NAMALWA (cell line): ENCODE results near the gene DIPK1C.

ENCODE experiments used
- DNase-seq: peaks from one replicate; pipeline ENCODE4 v3.0.0-alpha.2; 2015; ENCODE audit warnings: low spot score

The DIPK1C gene

DNA sequence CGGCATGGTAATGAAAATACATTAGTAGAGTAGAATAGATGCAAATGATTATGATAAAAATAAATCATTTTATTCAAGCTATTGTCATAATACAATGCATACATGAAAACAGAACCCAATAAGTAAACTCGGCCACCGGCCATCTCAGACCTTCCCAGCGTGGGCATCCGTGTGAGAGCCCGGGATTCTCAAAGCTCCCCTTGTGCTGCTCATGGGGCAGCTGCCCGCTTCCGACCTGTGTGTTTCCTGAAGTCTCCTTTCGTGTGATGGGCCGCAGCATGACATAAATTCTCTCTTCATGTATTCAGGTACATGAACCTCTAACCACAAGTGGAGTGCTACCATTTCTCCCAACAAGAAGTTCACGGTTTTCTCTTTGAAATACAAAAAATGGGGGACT, 25.6 kb upstream of the DIPK1C start:
- no peak for DNase-seq

- no peak for DNase-seq
These were observed 23.1 kb upstream of the DIPK1C start for GRCh38 chr18:74480149-74480651.

DNA sequence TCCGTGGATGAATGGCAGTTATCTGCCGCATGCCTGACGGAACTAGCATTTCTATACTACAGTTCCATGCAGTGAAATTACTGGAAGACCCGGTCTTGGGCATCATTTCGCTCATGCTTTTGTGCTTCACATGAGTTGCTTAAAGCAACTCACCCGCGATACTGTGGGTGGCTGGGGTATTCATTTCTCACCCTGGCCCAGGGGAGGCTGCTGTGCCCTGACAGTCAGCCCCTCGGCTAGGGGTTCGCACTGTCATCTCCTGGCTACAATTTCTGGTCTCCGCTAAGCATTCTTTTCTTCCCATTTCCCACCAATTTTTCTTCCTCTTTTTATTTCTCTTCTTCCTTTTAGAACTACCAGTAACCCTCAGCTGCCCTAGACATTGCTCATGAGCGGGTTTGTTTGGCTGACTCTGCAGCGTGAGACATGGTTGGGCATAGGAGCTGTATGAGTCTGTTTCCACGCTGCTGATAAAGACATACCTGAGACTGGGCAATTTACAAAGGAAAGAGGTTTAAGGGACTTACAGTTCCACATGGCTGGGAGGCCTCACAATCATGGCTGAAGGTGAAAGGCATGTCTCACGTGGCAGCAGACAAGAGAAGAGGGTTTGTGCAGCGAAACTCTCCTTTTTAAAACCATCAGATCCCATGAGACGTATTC, 22.5 kb upstream of the DIPK1C start:
- no peak for DNase-seq

DNA sequence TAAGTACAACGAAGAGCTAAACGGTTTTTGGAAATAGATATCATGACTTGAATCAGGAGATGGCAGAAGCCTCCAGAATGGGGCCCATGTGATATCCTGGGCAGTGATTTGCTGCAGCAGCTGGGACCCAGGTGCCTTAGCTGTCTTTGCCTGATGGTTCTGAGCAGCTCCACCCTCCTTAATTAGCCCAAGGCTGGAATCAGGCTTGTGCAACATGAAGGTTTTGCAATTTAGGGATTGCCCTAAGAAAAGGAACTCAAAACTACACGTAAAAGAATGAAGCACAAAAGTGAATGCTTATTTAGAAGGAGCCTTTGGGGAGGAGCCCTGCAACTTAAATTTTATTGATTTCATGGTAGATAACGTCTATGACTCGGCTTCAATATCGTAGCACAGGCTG, 21.8 kb upstream of the DIPK1C start:
- no peak for DNase-seq

DNA sequence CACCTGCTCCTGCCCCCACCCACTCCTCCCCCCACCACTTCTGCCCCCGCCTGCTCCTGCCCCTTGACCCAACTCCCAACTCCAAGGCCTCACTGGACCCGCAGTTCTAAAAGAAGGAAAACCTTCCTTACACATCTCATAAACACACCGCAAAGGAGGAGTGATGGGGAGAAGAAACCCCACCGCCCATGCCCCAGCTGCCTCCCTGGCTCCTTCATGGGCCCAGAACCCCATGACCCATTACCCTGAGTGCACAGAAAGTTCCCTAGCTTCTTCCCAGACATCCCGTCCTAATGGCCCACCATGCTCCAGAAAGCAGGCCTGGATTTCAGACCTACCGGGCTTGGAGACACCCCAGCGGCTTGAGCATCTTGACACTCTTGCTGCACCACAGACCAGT, 21.2 kb upstream of the DIPK1C start:
- DNase-seq: no peak

DNA sequence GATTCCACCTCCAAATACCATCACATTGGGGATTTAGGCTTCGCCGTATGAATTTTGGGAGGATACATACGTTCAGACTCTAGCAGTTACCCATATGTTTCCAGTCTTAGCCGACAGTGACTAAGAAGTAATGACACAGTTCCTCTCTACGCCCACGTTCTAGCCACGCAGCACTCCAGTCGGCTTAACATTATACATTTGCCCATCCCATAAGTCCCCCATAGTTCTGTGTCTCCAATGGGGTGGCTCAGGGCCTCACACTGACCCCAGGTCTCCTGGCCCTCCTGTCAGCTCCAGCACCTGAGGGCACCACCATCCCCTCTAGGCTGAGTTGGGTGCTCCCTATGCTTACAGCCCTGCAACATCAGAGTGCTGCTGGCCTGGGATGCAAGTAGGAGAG, 20.7 kb upstream of the DIPK1C start:
- DNase-seq: no peak

DNA sequence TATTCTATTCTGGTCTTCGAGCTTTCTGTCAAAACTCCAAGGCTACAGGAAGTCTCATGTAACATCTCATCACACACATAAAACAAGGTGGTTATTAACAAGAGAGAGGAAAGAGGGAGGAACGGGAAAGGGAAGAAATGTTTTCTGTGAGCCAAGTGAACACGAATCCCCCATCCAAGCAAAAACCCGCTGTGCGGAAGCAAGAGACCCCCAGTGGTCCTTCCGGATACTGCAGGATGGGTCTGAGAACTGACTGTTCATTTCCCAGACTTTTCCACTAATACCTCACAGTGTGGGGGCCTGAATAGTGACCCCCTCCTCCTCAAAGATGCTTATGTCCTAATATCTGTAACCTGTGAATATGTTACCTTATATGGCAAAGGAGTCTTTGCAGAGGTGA, 19.0 kb upstream of the DIPK1C start:
- DNase-seq: peak; percentile 5

DNA sequence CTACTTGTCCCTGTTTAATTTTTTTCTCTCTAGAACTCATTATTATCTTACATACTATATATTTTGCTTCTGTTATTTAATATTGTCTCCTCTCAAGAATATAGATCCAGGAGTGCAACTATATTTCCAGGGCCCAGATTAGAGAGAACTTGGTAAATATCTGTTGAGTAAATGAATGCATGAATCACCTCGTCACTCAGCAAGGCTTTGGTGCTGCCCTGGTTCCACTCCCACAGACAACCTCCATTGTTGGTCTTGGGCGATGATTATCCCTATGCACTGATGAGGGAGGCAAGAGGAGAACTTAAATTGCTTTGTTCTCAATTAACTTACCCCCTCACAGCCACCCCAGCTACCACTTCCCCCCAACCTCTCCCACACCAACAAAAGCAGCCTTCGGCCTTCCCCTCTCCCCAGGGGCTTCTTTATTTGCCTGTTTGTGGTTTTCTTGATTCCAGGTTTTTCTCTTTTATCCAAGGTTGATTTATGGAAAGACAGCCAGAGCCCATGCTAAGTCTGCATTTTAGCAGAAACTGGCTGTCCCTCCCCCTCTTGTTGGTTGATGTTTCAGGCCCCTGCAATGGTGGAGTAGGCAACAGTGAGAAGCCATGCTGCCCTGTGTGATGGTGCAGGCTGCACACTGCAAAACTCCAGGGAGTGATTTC, 17.0 kb upstream of the DIPK1C start:
- no peak for DNase-seq

GRCh38 chr18:74472312-74472711, 15.2 kb upstream of the DIPK1C start:
- no peak for DNase-seq

DNA sequence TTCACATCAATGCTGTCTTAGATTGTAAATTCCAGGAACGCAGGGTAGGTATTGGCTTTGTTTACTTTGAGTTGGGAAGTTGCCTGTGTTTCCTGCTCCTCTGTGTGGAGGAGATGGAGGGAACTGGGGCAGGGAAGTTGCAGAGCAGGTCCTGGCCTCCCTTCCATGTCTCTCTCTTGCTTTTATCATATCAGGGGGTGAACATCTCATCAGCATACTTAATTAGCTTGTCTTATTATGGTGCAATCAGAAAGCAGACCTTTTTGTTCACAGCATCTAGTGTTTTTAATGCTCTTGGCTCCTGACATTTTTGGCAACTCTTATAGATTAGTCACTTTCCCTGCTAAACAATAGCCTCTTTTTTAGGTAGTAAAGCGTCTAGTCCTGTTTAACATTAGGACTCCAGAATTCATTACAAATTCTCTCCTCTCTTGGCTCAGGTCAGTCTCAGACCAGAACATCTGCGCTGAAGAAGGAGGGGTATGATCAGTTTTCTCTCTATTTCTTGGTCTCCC, 11.5 kb upstream of the DIPK1C start:
- DNase-seq: no peak

GRCh38 chr18:74465775-74466174, 8.7 kb upstream of the DIPK1C start:
- no peak for DNase-seq

DNA sequence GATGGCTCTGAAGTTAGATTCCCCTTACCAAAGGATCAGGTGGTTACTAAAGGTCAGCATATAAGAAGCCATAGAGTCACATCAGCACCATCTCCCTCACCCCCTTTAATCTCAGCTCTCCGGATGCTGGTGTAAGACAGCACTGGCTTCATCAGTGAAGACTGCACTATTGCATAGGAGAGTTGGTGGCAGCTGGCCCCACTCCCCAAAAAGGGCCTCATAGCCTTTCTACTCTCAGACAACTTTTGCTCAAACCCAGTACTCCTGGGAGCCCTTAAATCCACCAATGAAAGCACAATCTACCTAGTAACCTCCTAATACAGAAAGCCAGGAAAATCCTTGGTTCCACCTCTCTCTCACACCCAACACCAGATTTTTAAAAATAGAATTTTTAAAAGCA, 6.9 kb upstream of the DIPK1C start:
- no peak for DNase-seq

- DNase-seq: no peak
These were observed 6.1 kb upstream of the DIPK1C start for GRCh38 chr18:74463254-74463653.

DNA sequence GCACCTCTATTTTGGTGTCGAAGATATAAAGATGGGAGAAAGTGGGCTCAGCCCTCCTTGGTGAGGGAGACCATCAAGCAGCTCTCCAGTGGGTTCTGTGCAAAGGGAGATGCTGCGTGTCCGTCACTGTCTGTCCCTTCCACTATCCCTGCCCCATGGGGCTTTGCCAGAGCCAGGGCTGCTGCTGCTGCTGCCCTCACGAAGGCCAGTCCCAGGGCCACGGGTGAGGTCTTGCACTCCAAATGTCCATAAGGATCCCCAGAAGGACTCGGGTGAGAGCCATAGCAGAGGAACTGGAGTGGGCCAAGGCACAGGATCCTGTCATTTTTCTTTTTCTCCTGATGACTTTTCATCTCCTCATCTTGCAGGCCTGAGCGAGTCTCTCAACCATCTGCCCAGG, 3.7 kb upstream of the DIPK1C start:
- no peak for DNase-seq

GRCh38 chr18:74459889-74460288, 2.8 kb upstream of the DIPK1C start:
- DNase-seq: no peak

- no peak for DNase-seq
These were observed 765 bp upstream of the DIPK1C start for GRCh38 chr18:74457725-74458421.

DNA sequence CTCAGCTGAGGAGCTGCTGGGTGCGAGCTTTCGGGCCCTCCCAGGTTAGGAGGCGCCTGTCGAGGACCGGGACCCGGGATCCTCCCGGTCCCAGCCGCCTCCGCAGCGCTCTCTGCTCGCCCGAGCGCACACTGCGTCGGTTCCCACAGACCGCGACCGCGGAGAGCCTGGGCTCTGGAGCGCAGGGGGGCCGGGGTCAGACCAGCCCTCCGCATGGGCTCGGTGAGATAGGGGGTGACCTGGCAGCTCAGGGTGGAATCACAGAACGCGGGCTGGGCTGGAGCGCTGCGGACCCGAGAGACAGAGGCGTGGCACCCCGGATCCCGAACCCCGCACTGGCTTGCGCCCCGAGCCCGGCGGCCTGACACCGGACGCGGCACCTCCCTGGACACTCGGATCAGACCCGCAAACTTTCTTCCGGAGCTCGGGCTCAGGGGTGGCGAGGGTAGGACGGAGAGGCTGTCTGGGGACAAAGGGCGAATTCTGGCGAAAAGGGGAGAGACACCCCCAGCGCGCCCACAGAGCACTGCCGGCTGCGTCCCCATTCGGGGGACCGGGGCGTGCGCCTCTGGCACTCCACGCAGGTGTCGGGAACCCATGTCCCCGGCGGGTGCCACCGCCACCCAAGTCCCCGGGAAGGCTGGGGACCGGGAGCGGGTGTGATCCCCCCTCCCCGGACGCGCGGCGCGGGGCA, 612 bp downstream of the DIPK1C start:
- no peak for DNase-seq

GRCh38 chr18:74456017-74456348, 1.1 kb downstream of the DIPK1C start:
- no peak for DNase-seq

DNA sequence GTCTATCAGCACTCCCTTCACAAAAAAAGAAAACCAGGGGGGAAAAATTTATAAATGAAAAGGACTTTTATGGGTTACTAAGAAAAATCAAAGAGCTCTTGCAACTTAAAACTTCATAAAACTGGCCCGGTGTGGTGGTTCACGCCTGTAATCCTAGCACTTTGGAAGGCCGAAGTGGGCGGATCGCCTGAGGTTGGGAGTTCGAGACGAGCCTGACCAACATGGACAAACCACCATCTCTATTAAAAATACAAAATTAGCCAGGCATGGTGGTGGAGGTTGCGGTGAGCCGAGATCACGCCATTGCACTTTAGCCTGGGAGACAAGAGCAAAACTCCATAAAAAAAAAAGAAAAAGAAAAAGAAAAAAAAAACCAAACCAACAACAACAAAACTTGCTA, 1.7 kb downstream of the DIPK1C start:
- DNase-seq: no peak

DNA sequence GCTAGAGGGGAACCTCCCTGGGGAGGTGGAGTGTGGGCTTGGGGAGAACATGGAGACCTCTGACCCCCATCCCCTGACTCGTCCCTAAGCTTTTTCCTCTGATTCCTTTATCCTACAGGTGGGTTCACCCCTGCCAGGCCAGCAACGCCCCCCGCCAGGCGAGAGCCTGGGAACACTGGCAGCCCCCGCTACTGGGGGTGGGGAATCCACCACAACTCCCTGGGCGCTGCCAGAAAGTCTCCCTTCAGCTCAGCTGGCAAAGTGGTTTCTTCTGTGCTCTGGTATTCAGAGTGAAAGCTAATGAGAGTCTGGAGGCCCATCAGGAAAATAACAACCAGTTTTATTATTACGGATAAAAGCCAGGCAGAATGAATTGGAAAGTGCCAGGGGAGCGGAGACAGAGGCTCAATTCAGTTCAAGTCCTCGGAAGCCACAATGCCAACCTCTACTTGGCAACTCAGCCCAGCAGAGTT, 2.8 kb downstream of the DIPK1C start:
- no peak for DNase-seq

DNA sequence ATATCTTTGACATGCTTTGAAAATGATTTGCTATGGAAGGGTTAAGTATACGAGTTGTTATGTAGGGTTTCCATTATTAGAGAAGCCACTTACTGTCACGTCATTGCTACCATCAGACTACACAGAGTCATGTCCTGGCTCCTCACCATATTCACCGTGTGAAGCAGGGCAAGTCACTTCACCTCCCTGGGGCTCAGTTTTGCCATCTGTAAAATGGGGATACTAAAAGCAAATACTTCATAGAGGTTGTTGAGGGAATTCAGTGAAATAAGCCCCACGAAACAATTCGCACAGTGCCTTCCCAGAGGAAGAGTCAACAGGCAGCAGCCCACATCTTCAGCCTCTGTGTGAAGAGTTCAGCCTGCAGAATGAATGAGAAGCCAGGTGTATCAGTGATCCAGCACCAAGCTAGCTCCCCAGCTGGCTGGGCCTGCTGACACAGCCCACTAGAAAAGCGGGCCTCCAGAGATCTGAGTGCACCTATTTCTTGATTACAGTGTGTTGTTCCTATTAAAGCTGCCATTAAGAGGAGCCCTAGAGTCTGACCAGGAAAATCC, 3.4 kb downstream of the DIPK1C start:
- DNase-seq: no peak

DNA sequence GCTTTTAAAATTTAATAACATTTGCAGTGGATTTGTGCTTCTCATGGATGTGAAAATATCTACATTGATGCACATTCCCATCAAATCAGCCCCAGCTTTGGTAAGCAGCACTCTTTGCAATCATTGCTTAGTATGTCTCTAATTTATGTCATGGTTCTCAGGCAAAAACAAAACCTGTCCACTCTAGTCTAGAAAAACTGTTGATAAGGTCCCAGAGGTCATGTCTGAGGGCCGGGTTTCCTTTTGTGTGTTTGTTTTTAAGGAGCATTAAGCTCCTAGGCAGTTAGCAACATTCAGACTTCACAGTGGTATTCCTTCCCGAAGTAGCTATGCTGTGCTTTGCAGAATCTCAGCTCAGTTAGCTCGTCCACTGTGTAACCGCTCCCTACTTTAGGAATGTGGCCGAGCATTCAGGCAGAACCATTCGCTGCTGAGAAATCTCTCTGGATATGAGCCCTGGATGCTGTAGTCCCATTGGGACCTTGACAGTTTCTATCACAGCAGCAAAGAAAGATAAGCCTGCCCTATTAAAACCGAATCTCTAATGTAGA, 4.0 kb downstream of the DIPK1C start:
- no peak for DNase-seq
